OCI-LY1 (cell line): ENCODE results near the gene PSD.

Source experiments
- H2AFZ ChIP-seq: fragments of 200-600 bp; sonication (generic), shearing (Covaris generic); 2 replicates; pipeline ENCODE4 v1.6.0; 2014; ENCODE audit warnings: antibody characterized with exemption, mild to moderate bottlenecking, low read length
- H3F3A ChIP-seq: fragments of 200-600 bp; sonication (generic), shearing (Covaris generic); 2 replicates; pipeline ENCODE4 v1.6.0; 2014; ENCODE audit warnings: mild to moderate bottlenecking, antibody characterized with exemption, low read length, moderate library complexity; ENCODE audit not compliant: insufficient read depth
- H3K27ac ChIP-seq: fragments of 200-600 bp; sonication (generic); 2 replicates; pipeline ENCODE4 v1.5.1; 2014; ENCODE audit warnings: low read length, mixed run types, mild to moderate bottlenecking, low read depth; ENCODE audit not compliant: poor library complexity, severe bottlenecking
- H3K27me3 ChIP-seq: fragments of 200-600 bp; sonication (generic); 2 replicates; pipeline ENCODE4 v1.6.0; 2014; ENCODE audit warnings: antibody characterized with exemption, mild to moderate bottlenecking, low read length, moderate library complexity; ENCODE audit not compliant: insufficient read depth
- H3K36me3 ChIP-seq: fragments of 200-600 bp; sonication (generic); 2 replicates; pipeline ENCODE4 v1.6.1; 2014; ENCODE audit warnings: mild to moderate bottlenecking, antibody characterized with exemption, low read length, moderate library complexity, mixed read lengths; ENCODE audit not compliant: insufficient read depth
- H3K4me1 ChIP-seq: fragments of 200-600 bp; sonication (generic); 2 replicates; pipeline ENCODE4 v1.5.1; 2014; ENCODE audit warnings: mild to moderate bottlenecking, low read length, moderate library complexity; ENCODE audit not compliant: insufficient read depth, severe bottlenecking
- H3K4me2 ChIP-seq: fragments of 200-600 bp; sonication (generic), shearing (Covaris generic); 2 replicates; pipeline ENCODE4 v1.6.1; 2014; ENCODE audit warnings: low read length
- H3K4me3 ChIP-seq: fragments of 200-600 bp; sonication (generic); 2 replicates; pipeline ENCODE4 v1.5.1; 2014; ENCODE audit warnings: low read length, low read depth, mild to moderate bottlenecking, mixed read lengths; ENCODE audit not compliant: poor library complexity, severe bottlenecking
- H3K79me2 ChIP-seq: fragments of 200-600 bp; shearing (Covaris generic); 2 replicates; pipeline ENCODE4 v1.6.1; 2016; ENCODE audit warnings: mixed run types, low read length, mixed read lengths; ENCODE audit not compliant: insufficient read depth
- H3K9ac ChIP-seq: fragments of 200-600 bp; sonication (generic), shearing (Covaris generic); 2 replicates; pipeline ENCODE4 v1.6.1; 2014; ENCODE audit warnings: mild to moderate bottlenecking, low read length, mixed read lengths
- H3K9me2 ChIP-seq: fragments of 200-600 bp; sonication (generic), shearing (Covaris generic); 2 replicates; pipeline ENCODE4 v1.6.1; 2014; ENCODE audit warnings: low read depth, mild to moderate bottlenecking, low read length, mixed read lengths
- H3K9me3 ChIP-seq: fragments of 200-600 bp; shearing (Covaris generic); 2 replicates; pipeline ENCODE4 v1.6.1; 2014; ENCODE audit warnings: low read length, mixed read lengths
- H4K20me1 ChIP-seq: fragments of 200-600 bp; sonication (generic), shearing (Covaris generic); 2 replicates; pipeline ENCODE4 v1.6.0; 2016; ENCODE audit warnings: mild to moderate bottlenecking, low read length; ENCODE audit not compliant: insufficient read depth
- EZH2 ChIP-seq: fragments of 200-600 bp; sonication (generic), shearing (Covaris generic); IDR thresholded peaks from 2 replicates; pipeline ENCODE4 v1.8.0; 2017; ENCODE audit warnings: borderline replicate concordance, mixed run types, mild to moderate bottlenecking, antibody characterized with exemption, low read length, moderate library complexity, mixed read lengths
- TF ChIP-seq, protein P1 (sequence below): fragments of 200-600 bp; sonication (generic), shearing (Covaris generic); IDR thresholded peaks from 2 replicates; pipeline ENCODE4 v1.5.1; 2017; ENCODE audit warnings: mild to moderate bottlenecking, antibody characterized with exemption, low read length, moderate library complexity, mixed read lengths

PSD gene

GRCh38 chr10:102436312-102436711 lies 17.7 kb upstream of the PSD start:
- no peaks in the 10 kb centered on the region for H3K9me3 ChIP-seq
- peaks cover 29% of the 10 kb centered on the region for H3K4me1 ChIP-seq
- H4K20me1 ChIP-seq: no peaks in the 10 kb centered on the region
- H3F3A ChIP-seq: no peaks in the 10 kb centered on the region
- no peaks in the 10 kb centered on the region for H3K36me3 ChIP-seq
- no peak overlapping the region for H3K4me2 ChIP-seq
- no peaks in the 10 kb centered on the region for H3K9me2 ChIP-seq
- H3K27ac ChIP-seq: no peak overlapping the region
- H2AFZ ChIP-seq: no peak overlapping the region
- H3K27me3 ChIP-seq: no peaks in the 10 kb centered on the region
- H3K9ac ChIP-seq: no peak overlapping the region
- no peaks in the 10 kb centered on the region for H3K79me2 ChIP-seq
- TF ChIP-seq EZH2: no peak
- TF ChIP-seq, protein P1, sequence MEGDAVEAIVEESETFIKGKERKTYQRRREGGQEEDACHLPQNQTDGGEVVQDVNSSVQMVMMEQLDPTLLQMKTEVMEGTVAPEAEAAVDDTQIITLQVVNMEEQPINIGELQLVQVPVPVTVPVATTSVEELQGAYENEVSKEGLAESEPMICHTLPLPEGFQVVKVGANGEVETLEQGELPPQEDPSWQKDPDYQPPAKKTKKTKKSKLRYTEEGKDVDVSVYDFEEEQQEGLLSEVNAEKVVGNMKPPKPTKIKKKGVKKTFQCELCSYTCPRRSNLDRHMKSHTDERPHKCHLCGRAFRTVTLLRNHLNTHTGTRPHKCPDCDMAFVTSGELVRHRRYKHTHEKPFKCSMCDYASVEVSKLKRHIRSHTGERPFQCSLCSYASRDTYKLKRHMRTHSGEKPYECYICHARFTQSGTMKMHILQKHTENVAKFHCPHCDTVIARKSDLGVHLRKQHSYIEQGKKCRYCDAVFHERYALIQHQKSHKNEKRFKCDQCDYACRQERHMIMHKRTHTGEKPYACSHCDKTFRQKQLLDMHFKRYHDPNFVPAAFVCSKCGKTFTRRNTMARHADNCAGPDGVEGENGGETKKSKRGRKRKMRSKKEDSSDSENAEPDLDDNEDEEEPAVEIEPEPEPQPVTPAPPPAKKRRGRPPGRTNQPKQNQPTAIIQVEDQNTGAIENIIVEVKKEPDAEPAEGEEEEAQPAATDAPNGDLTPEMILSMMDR: no peak
- H3K4me3 ChIP-seq: no peak overlapping the region

GRCh38 chr10:102435529-102436233 lies 17.1 kb upstream of the PSD start:
- no peak overlapping the region for H3K4me2 ChIP-seq

DNA sequence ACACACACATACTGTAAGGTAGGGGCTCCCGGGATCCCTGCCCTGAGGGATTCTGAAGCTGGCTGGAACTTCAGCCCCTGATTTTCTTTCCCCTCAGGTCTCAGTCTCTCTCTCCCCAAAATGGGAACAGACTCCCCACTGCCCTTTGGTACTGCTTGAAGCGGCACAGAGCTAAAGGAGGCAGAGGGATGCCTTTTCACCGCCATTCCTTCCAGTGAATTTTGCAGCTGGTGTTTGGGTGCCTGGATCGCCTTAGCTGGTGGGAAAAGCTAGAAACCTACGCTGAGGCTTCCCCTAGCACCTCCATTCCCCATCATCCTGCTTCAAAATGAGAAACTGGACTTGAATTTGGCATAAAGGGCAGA lies 16.5 kb upstream of the PSD start:
- Histone ChIP-seq H3K27ac (no peak overlapping the region), H2AFZ (no peak overlapping the region), H3K9ac (no peak overlapping the region), H3K36me3 (no peaks in the 10 kb centered on the region), H3K79me2 (no peaks in the 10 kb centered on the region), H3K9me2 (no peaks in the 10 kb centered on the region), H3K9me3 (no peaks in the 10 kb centered on the region), H3K4me3 (no peak overlapping the region), H3K27me3 (no peaks in the 10 kb centered on the region), H3F3A (no peaks in the 10 kb centered on the region), H3K4me2 (no peak overlapping the region), H4K20me1 (no peaks in the 10 kb centered on the region), H3K4me1 (peaks cover 21% of the 10 kb centered on the region)
- no peak for TF ChIP-seq EZH2
- TF ChIP-seq, protein P1: no peak

More at GRCh38 chr10:102435529-102436233, 17.1 kb upstream of the PSD start:
- no peak overlapping the region for H3K27ac ChIP-seq
- no peaks in the 10 kb centered on the region for H4K20me1 ChIP-seq
- H3F3A ChIP-seq: no peaks in the 10 kb centered on the region
- H3K4me3 ChIP-seq: no peak overlapping the region
- no peak for TF ChIP-seq EZH2
- TF ChIP-seq, protein P1: no peak
- peaks cover 27% of the 10 kb centered on the region for H3K4me1 ChIP-seq
- no peaks in the 10 kb centered on the region for H3K36me3 ChIP-seq
- H3K27me3 ChIP-seq: no peaks in the 10 kb centered on the region
- no peak overlapping the region for H3K9ac ChIP-seq
- H3K9me3 ChIP-seq: no peaks in the 10 kb centered on the region
- H2AFZ ChIP-seq: no peak overlapping the region
- no peaks in the 10 kb centered on the region for H3K79me2 ChIP-seq
- no peaks in the 10 kb centered on the region for H3K9me2 ChIP-seq
